ENCODE measurements around the gene OR2C1. TPM values are rescaled to one million over a fixed set of nuclear protein-coding genes. Genes with fewer than 3 reads are reported as not detected.

Gene OR2C1
- total RNA-seq, 1 experiment from 2014 or later, result not detected

GRCh38 chr16:3383045-3383448 lies 27.4 kb downstream of the OR2C1 start:
- ChIA-PET CTCF (no interaction called here), POLR2A (interaction anchor here (1.7 kb wide), 1 partner anchor 18 kb away, joined by 4 read pairs; the partner anchor contains the start of genes ZNF174 and ZSCAN32), RAD21 (ENCODE audit: low non-redundant PET in 1 of 2, low total read pairs in 2 of 2, uncharacterized antibody in 2 of 2, unreplicated experiment in 2 of 2) (no interaction called here)
- H3K4me1 ChIP-seq (ENCODE audit: control insufficient read depth in 1 of 2, insufficient read depth in 2 of 2, low read length in 2 of 2), result no peaks in the 10 kb centered on the region
- H3K9me2 ChIP-seq (ENCODE audit: insufficient read depth), result no peaks in the 10 kb centered on the region
- no peak overlapping the region for H3K27ac ChIP-seq (ENCODE audit: low read depth, low read length)
- peaks cover 17 to 37% of the 10 kb centered on the region in 2 experiments for H3K36me3 ChIP-seq (ENCODE audit: control insufficient read depth in 1 of 2, insufficient read depth in 2 of 2, low read length in 2 of 2)
- ATAC-seq, result no peak
- intact Hi-C loops (cut with micrococcal nuclease), result no loop called here
- BruUV-seq (replicated peaks), result no TSS peak
- H4K20me1 ChIP-seq (ENCODE audit: insufficient read depth), result no peaks in the 10 kb centered on the region
- DNase-seq (ENCODE audit: low read depth, low spot score), result no peak
- no peak overlapping the region for H3K9ac ChIP-seq (ENCODE audit: low read length)
- no peak overlapping the region for H2AFZ ChIP-seq (ENCODE audit: low read depth, low read length, poor library complexity, severe bottlenecking)
- H3K9me3 ChIP-seq (ENCODE audit: control insufficient read depth in 1 of 2, insufficient read depth in 1 of 2, low read depth in 1 of 2, low read length in 2 of 2), result peaks cover 32 to 42% of the 10 kb centered on the region in 2 experiments; a peak in 3 of 4 replicates
- no peak overlapping the region for H3K4me3 ChIP-seq (replicated peaks in 1 of 2; ENCODE audit: low read depth in 1 of 2, low read length in 2 of 2)
- no peaks in the 10 kb centered on the region for H3K27me3 ChIP-seq (ENCODE audit: insufficient read depth, low read length)
- peaks cover 8% of the 10 kb centered on the region for H3K79me2 ChIP-seq (ENCODE audit: insufficient read depth, low read length)
- TF ChIP-seq CBX3 (IDR thresholded peaks at IDR 0.05; ENCODE audit: low read depth), result peak; percentile 85
- TF ChIP-seq EZH2phosphoT487 (IDR thresholded peaks at IDR 0.05; ENCODE audit: borderline replicate concordance), result no peak
- no peak overlapping the region for H3K4me2 ChIP-seq (ENCODE audit: low read length)

DNA sequence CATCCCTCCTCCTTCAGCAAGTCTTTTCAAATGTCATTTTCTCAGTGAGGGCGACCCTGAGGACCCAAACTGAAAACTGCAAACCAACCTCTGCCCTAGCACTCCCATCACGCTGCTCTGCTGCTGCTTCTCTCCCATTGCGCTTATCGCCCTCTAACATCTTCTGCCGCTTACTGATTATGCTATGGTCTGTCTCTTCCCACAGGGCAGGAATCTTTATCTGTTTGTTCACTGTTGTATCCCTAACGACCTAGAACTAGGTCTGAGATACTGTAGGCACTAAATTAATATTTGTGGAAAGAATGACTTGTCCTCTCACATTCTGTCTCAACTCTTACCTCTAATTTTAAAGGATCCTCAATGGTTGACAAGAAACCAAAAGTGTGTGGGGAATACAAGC lies 32.6 kb downstream of the OR2C1 start:
- Histone ChIP-seq H3K9me3 (ENCODE audit: control insufficient read depth in 1 of 2, insufficient read depth in 1 of 2, low read depth in 1 of 2, low read length in 2 of 2) (peaks cover 14 to 20% of the 10 kb centered on the region in 2 experiments; a peak in 3 of 4 replicates), H4K20me1 (ENCODE audit: insufficient read depth) (no peaks in the 10 kb centered on the region), H3K27me3 (ENCODE audit: insufficient read depth, low read length) (no peaks in the 10 kb centered on the region), H3K79me2 (ENCODE audit: insufficient read depth, low read length) (peaks cover 36% of the 10 kb centered on the region), H3K4me1 (ENCODE audit: control insufficient read depth in 1 of 2, insufficient read depth in 2 of 2, low read length in 2 of 2) (no peaks in the 10 kb centered on the region), H3K36me3 (ENCODE audit: control insufficient read depth in 1 of 2, insufficient read depth in 2 of 2, low read length in 2 of 2) (peaks cover 27 to 51% of the 10 kb centered on the region in 2 experiments), H3K4me3 (replicated peaks in 1 of 2; ENCODE audit: low read depth in 1 of 2, low read length in 2 of 2) (no peak overlapping the region), H3K4me2 (ENCODE audit: low read length) (no peak overlapping the region), H2AFZ (ENCODE audit: low read depth, low read length, poor library complexity, severe bottlenecking) (no peak overlapping the region), H3K9me2 (ENCODE audit: insufficient read depth) (no peaks in the 10 kb centered on the region), H3K27ac (ENCODE audit: low read depth, low read length) (no peak overlapping the region), H3K9ac (ENCODE audit: low read length) (no peak overlapping the region)
- BruUV-seq (replicated peaks), result no TSS peak
- ATAC-seq (no peak), DNase-seq (ENCODE audit: low read depth, low spot score) (no peak)
- POLR2A ChIA-PET, result no interaction called here
- CTCF ChIA-PET, result no interaction called here
- TF ChIP-seq EZH2phosphoT487 (IDR thresholded peaks at IDR 0.05; ENCODE audit: borderline replicate concordance), result no peak
- no peak for TF ChIP-seq YY1 (IDR thresholded peaks at IDR 0.05; ENCODE audit: extremely low read depth, insufficient replicate concordance, low read depth, low read length)
- intact Hi-C loops (cut with micrococcal nuclease), result no loop called here
- RAD21 ChIA-PET (ENCODE audit: low non-redundant PET in 1 of 2, low total read pairs in 2 of 2, uncharacterized antibody in 2 of 2, unreplicated experiment in 2 of 2), result no interaction called here
